Lung microvascular endothelial cell (primary cell): ENCODE results near the gene ANKRD40CL. TPM values are rescaled to one million over a fixed set of nuclear protein-coding genes. Genes with fewer than 3 reads are reported as not detected.

ENCODE experiments used
- DNase-seq, 2 donors: peaks; one replicate each; pipeline versions ENCODE4 v3.0.0 to v3.0.0-alpha.2; 2010; ENCODE audit warnings: low read depth in 2 of 2
- total RNA-seq: library from RNA; depleted of rRNA; stranded (reverse); fragments of >200 nt; gene quantifications from 2 replicates; pipeline ENCODE4 v1.2.1, GENCODE V29; 2014

Gene ANKRD40CL
- total RNA-seq, 1 donor from 2014 or later: not detected

GRCh38 chr17:50790618-50791017, 23.3 kb upstream of the ANKRD40CL start:
- no peak for DNase-seq

- no peak for DNase-seq
Measured at GRCh38 chr17:50787106-50787505, 19.8 kb upstream of the ANKRD40CL start.

- DNase-seq: peak; percentile 20 to 31
Measured at GRCh38 chr17:50785946-50786570, 18.7 kb upstream of the ANKRD40CL start.

GRCh38 chr17:50785126-50785525, 17.8 kb upstream of the ANKRD40CL start:
- DNase-seq: no peak

- DNase-seq: no peak
Measured at GRCh38 chr17:50783905-50784304, 16.6 kb upstream of the ANKRD40CL start.

GRCh38 chr17:50783193-50783660, 15.9 kb upstream of the ANKRD40CL start:
- peak; percentile 89 to 91 for DNase-seq

GRCh38 chr17:50781167-50781566, 13.8 kb upstream of the ANKRD40CL start:
- DNase-seq: no peak

GRCh38 chr17:50779747-50780353, 12.5 kb upstream of the ANKRD40CL start:
- no peak for DNase-seq

GRCh38 chr17:50778988-50779387, 11.7 kb upstream of the ANKRD40CL start:
- DNase-seq: no peak

GRCh38 chr17:50778471-50778870, 11.2 kb upstream of the ANKRD40CL start:
- no peak for DNase-seq

GRCh38 chr17:50775926-50776325, 8.6 kb upstream of the ANKRD40CL start:
- DNase-seq: no peak

GRCh38 chr17:50774225-50774803, 7.0 kb upstream of the ANKRD40CL start:
- DNase-seq: no peak

- no peak for DNase-seq
Measured at GRCh38 chr17:50771991-50772785, 4.9 kb upstream of the ANKRD40CL start.

- DNase-seq: no peak
Measured at GRCh38 chr17:50770346-50770745, 3.0 kb upstream of the ANKRD40CL start.

- DNase-seq: no peak
Measured at GRCh38 chr17:50769884-50770283, 2.6 kb upstream of the ANKRD40CL start.

GRCh38 chr17:50768346-50768761, 1.0 kb upstream of the ANKRD40CL start:
- DNase-seq: no peak

- DNase-seq: no peak
Measured at GRCh38 chr17:50767030-50767429, 288 bp downstream of the ANKRD40CL start.

- no peak for DNase-seq
Measured at GRCh38 chr17:50766222-50767023, 895 bp downstream of the ANKRD40CL start.

- peak in 1 of 2 donors; percentile 86 for DNase-seq
Measured at GRCh38 chr17:50765454-50766221, 1.7 kb downstream of the ANKRD40CL start.

GRCh38 chr17:50764734-50765149, 2.6 kb downstream of the ANKRD40CL start:
- DNase-seq: no peak
